Measurements from ENCODE around the gene LTO1.

The LTO1 gene

GRCh38 chr11:69674267-69674885 lies 777 bp downstream of the LTO1 start:
- no peak for DNase-seq

GRCh38 chr11:69671734-69672465 lies 3.3 kb downstream of the LTO1 start:
- DNase-seq, result no peak

GRCh38 chr11:69670158-69670845 lies 4.9 kb downstream of the LTO1 start:
- DNase-seq, result peak; percentile 61 to 70

GRCh38 chr11:69669486-69669885 lies 5.7 kb downstream of the LTO1 start:
- no peak for DNase-seq

GRCh38 chr11:69667619-69668604 lies 7.2 kb downstream of the LTO1 start:
- no peak for DNase-seq

- DNase-seq, result no peak
Measured at GRCh38 chr11:69666752-69667536, 8.2 kb downstream of the LTO1 start.

GRCh38 chr11:69666261-69666660 lies 8.9 kb downstream of the LTO1 start:
- no peak for DNase-seq

- DNase-seq, result no peak
Measured at GRCh38 chr11:69665669-69666068, 9.5 kb downstream of the LTO1 start.

- no peak for DNase-seq
Measured at GRCh38 chr11:69664901-69665300, 10.3 kb downstream of the LTO1 start.

- no peak for DNase-seq
Measured at GRCh38 chr11:69664103-69664775, 10.9 kb downstream of the LTO1 start.

- no peak for DNase-seq
Measured at GRCh38 chr11:69663326-69663725, 11.8 kb downstream of the LTO1 start.

GRCh38 chr11:69662806-69663205 lies 12.3 kb downstream of the LTO1 start:
- no peak for DNase-seq

GRCh38 chr11:69662021-69662698 lies 13.0 kb downstream of the LTO1 start:
- DNase-seq, result no peak

- DNase-seq, result no peak
Measured at GRCh38 chr11:69661413-69661715, 13.8 kb downstream of the LTO1 start.

GRCh38 chr11:69660001-69660500 lies 15.1 kb downstream of the LTO1 start:
- DNase-seq, result no peak

- no peak for DNase-seq
Measured at GRCh38 chr11:69659591-69659990, 15.6 kb downstream of the LTO1 start.

GRCh38 chr11:69658626-69659450 lies 16.3 kb downstream of the LTO1 start:
- DNase-seq, result no peak

- no peak for DNase-seq
Measured at GRCh38 chr11:69657911-69658625, 17.1 kb downstream of the LTO1 start.

- no peak for DNase-seq
Measured at GRCh38 chr11:69657456-69657910, 17.7 kb downstream of the LTO1 start.
